ENCODE measurements around the gene EEF1G.
"Not testable (repeated sequence)": the region's sequence is repeated elsewhere in the genome, so short reads cannot be mapped to it uniquely, and the experiment has no call there.

The EEF1G gene

DNA sequence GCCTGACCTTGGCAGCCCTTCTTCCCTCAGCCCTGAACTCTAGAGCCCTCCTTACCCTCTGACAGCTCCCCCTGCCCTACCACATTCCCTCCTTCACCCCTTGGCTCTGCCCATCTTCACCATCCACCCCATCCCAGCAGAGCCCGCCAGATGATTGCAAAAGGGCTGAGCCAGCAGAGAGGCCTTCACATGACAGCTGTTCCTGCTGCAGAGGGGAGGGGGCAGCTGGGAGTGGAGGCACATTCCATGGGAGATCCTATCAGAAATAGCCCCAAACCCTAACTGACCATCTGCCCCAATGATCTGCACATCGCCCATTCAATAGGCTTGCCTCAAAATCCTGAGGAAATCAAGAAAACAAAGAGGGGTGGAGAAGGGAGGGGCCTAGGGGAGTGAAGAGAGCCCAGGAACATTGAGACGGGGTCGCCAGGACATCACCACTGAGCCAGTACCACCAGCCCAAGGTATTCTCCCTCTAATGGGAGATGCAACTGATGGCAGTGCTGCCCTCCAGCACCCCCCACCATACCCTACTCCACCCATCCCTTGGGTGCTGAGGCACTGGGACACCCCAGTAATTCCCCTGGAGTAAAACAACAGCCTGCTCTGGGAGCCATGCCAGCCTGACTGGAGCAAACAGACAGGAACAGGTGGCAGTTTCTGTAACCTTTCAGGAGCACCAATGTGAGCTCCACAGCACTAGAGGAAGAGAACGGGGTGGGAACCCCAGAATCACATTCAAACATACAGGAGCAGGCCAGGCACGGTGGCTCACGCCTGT is 19.1 kb downstream of the EEF1G start:
- no peak for DNase-seq (ENCODE audit: low read depth)

DNA sequence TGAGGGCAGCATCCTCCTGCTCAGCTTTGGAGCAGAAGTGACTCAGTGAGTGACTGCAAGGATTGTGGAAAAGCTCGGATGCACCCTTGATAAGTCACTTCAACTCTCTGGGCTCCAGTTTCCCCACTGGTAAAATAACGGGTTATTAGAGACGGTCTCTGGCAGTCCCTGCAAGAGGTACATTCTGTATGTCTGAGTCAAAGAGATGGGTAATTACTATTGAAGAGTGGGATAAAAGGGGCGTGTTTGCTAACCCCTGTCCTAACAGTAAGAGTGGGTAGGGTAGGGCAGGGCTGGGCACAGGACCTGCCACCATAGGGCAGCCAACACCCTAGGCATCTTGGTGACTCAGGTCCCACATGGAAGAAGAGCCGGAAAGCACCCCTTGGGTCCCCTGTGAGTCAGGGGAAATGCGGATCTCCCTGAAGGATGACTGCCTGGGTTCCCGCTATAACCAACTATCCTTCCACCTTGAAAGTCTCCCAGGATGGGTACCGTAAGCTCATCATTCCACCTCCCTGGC is 19.8 kb downstream of the EEF1G start:
- DNase-seq (ENCODE audit: low read depth), result peak; percentile 98

DNA sequence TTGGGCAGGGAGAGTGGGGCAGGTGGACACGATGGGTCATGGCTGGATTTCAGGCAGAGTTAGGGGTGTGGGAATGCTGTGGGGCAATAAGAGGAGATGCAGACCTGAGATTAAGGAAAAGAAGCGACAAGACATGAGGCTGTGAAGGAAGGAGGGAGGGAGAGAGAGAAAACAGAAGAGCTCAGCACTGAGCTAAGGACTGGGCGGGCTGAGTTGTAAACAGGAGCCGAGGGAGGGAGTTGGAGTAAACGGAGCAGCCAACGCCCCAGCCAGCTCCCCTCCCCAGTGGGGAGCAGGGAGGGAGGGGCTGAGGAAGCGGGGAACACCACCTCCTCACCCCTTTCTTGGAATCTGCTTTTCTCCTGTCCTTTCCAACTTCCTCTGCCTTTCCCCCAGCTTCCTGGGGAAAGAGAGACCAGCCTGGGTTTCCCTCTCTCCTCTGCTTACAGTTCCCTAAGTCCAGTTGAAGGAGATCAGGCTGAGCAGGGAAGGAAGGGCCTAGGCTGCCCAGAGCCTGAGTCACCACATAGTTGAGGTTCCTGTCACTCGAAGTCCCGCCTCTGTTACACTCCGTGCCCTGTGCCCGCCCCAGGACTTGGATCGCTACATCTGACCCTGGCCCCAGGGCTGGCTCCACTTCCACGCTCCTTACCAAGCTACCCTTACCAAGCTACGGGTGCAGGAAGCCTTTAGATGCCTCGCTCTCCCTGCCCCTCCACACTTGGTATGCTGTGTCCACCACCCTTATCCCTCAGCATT is 20.4 kb downstream of the EEF1G start:
- peak; percentile 99 for DNase-seq (ENCODE audit: low read depth)

DNA sequence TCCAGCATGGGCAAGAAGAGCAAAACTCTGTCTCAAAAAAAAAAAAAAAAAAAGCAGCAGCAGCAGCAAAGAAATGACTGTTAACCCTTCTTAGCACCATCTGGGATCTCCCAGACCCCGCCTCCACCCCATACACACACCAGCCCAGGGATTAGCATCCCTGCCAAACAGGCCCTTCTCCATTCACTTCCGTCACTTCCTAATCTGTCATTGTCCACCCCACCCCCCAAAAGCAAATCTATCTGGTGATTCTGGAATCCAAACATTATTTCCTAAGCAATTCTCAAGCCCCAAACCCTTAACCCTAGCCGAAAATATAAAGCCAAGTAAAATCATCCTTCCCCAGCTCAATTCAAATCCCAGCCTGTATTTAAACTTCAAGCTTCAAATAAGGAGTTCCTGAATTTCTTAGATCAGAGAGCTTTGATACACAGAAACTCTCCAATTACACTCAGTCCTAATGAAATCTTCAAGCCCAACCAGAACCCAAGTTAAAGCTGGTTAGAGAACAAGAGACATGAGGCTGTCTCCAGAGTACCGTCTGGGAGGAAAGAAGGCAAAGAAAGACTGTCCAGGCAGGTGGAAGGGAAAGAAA is 21.1 kb downstream of the EEF1G start:
- DNase-seq (ENCODE audit: low read depth), result no peak

DNA sequence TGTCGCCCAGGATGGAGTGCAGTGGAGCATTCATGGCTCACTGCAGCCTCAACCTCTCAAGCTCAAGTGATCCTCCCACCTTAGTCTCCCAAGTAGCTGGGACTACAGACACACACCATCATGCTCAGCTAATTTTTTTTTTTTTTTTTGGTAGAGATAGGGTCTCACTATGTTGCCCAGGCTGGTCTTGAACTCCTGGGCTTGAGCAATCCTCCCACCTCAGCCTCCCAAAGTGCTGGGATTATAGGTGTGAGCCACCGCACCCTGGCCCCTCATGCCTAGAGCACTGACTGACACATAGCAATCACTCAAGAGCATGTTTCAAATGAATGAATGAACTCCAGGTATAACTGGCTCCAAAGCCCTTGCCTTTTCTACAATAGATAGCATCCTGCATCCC is 23.2 kb downstream of the EEF1G start:
- not testable (repeated sequence) for DNase-seq (ENCODE audit: low read depth)

DNA sequence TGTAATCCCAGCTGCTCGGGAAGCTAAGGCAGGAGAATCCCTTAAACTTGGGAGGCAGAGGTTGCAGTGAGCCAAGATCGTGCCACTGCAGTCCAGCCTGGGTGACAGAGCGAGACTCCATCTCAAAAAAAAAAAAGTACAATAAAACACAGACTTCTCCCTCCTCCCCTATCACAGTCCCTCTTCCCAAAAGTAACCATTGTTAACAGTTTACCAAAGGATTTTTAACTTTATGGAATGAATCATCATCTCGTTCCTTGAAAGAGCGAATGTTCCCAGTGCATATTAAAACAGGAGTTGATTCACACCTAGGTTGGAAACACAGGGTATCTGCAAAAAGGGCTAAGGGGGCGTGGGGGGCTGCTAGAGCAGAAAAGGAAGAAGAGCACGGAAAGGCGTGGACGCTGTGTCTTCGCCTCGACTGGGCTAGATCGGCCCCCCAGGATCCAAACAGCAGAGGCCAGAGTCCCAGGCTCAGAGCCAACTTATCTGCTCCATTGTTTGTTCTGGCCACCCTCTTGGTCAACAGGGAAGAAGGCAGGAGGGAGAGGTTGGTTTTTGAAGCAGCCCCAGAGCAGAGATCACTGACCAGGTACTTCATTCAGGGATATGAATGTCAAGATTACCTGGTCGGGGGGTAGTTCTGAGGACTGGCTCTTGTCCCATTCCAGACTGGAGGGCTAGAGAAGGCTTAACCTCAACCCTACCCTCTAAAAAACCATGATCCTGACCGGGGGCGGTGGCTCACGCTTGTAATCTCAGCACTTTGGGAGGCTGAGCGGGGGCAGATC is 25.0 kb downstream of the EEF1G start:
- no peak for DNase-seq (ENCODE audit: low read depth)

DNA sequence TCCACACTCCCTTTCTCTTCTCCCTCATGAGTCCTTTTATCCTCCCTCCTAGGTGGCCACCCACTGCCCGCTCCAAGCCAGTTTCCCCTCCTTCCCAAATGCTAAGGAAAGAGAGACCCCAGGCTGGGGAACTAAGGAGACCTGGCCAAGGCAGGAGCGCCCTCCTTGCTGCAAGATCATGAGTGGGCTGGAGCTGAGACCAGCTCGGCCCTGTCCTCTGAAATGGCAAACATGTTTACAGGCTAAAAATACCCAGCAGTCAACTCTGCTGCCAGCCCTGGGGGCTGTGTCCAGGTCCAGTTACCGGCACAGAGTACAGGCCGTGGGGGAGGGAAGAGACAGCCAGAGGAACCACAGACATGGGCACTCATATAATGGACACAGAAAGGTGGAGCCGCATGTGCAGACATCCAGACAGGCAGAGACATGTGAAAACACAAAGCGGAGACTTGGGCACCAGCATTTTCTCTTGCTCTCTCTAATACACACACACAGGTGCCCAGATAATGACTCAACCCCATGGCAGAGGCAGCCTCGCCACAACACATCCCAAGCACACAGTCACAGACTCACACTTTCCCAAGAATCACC is 25.9 kb downstream of the EEF1G start:
- DNase-seq (ENCODE audit: low read depth), result no peak

DNA sequence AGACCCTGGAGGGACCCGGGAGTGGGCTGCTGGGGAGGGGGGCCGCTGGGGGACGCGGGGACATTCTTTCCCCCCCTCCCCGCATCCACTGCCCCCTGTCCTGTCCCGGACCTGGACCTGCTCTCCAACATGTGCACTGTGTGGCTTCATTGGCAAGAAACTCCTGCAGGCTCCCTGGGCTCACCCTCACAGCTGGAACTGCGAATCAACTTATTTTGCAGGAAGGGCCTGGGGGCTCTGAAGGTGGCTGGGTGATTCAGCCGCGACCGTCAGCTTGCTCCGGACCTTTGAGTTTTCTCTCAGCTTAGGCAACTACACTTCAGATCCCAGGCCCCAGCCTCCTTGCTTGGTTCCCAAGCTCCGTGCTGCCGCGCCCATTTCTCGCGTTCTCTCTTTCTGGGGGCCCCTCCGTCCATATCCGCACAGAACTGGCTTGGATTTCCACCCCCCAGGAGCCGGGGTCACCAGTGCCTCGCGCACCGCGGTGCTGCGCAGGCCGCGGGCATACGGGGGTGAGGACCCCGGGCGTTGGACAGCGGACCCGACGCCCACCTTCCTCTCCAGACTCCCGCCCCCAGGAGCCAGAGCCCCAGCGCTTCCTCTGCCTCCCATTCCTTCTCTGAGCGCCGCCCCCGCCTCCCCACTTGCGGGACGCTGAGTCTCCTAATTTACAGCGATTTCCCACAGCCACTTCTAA is 26.6 kb downstream of the EEF1G start:
- DNase-seq (ENCODE audit: low read depth), result no peak

DNA sequence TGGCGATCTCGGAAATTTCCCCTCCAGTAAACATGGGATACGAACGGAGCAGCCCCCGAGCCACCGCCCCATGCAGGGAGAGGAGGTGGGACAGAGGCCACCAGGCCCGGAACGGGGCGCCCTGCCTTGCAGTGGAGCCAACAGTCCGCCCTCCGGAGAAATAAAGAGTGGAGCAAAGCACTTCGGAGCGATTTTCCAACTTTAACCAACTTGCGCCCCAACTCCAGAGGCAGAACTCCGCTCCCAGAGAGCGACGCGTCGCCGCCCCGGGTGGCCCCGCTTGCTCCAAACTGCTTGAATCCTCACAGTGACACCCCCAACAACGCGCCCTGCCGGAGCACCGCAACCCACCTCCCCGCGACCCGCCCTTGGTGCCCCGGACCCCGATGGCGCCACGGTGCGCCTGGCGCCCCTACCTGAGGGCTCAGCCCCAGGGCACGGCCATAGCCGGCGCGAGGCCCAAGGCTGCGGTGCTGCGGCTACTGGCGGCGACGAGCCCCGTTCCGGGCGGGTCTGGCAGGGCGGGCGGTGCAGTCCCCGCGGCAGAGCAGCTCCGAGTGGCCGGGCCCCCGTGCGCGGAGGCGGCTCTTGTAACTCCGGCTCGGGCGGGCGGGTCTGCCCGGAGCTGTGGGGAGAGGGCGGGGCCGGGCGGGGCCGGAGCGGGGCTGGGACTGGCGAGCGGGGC is 27.3 kb downstream of the EEF1G start, which contains the start of gene AHNAK:
Gene AHNAK (minus strand): TSS at position 563 of the 685 bp plus-strand sequence. CDS start 10,708 bp downstream, outside the sequence.
- no peak for DNase-seq (ENCODE audit: low read depth)

DNA sequence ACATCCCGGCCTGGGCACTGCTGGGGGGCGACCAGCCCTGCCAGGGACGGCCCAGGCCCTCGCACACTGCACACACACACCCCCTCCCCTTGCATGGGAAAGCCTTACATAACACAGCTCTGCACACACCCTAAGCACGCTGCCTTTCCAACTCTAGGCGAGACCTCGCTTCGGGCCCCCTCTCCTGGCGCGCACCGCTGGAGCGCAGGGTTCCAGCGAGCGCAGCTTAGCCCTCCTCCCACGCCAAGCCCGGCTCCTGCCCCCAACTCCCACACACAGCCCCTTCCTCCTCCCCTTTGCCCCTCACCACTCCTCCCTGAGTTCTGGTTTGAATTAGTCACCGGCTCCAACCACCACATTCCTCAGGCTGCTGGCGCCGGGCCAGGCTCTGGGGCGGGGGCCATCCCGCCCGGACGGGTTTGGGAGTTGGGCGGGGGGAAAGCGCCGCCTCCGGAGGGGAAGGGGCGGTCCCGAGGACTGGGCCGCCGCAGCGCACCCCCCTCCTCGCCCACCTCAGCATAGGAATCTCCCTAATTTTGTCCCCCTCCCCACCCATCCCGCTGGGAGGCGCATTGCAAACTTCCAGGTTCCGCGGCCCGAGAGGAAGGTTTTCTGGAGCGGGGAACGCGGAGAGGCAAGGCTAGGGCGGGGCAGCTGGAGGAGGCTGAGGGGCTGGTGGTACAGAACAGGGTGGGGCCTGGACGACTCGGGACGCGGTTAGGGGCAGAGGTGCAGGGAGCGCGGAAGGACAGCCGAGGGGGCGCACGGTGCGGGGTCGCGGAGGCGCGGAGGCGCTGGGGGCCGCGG is 28.1 kb downstream of the EEF1G start:
- peak; percentile 98 for DNase-seq (ENCODE audit: low read depth)

DNA sequence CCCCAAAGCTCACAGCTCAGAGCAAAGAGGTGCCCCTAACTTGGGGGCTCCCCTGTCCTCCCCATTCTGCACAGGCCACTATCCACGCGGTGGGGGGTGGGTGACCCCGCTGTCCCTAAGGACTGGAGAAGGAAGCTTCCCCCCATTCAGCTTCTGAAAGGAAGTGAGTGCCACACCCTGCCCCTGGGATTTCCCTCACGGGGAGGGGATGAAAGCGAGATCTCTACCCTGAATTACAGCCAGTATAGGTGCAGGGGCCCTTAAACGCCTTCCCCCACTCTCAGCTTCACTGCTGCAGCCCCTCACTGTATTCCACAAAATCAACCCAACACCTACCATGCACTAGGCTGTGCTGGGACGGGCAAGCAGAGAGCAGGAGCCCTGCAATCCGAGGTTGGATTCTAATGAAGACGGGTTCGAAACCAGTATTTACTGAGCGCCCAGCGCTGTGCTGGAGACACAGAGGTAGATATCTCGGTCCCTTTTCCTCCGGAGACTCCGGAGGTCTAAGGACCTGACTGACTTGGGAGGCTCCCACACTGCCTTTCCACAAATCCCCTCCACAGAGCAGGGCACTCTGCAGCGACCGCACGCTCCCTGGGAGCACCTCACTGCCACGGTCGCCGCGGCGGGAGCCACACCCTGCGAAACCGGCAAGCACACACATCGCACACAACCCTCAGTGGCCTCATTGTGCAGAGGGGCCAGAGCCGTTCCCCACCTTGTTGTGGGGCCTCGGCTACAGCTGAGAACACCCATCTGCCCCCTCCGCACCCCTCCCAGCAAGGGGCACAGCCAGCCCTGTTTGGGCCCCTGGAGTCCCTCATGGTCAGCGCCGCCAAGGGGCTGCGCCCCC is 28.9 kb downstream of the EEF1G start:
- no peak for DNase-seq (ENCODE audit: low read depth)

DNA sequence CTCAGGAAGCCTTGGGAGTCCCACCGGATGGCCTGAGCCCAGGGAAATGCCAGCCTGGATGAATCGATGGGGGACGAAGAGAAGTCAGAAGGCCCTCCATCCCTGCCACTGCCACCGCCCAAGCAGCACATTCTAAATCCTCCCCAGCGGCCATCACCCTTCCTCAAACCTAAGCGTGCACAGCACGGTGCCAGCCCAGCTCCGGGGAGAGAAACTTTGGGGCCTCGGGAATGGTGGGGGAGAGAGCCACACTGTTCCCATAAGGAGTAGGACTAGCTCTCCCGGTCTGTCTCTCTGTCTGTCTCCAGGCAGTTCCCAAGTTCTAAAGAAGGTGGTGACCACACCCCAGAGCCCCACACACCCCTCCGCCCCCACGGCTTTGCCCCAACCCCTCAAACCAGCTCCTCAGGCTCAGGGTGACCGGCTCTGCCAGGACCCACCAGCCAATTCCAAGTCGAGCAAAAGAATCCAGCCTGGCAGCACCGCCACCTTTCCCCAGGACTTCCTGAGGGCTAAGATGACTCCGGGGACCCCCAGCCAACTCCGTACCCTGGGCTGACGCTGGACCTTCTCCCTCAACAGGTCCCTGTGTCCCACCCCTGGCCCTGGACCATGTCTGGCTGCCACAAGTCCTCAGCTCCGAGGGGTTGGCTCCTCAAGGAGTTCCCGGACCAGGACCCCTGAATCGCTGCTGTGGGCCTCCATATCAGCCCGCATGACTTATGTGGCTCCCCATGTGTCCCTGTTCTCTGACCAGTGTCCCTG is 29.8 kb downstream of the EEF1G start:
- DNase-seq (ENCODE audit: low read depth), result no peak

DNA sequence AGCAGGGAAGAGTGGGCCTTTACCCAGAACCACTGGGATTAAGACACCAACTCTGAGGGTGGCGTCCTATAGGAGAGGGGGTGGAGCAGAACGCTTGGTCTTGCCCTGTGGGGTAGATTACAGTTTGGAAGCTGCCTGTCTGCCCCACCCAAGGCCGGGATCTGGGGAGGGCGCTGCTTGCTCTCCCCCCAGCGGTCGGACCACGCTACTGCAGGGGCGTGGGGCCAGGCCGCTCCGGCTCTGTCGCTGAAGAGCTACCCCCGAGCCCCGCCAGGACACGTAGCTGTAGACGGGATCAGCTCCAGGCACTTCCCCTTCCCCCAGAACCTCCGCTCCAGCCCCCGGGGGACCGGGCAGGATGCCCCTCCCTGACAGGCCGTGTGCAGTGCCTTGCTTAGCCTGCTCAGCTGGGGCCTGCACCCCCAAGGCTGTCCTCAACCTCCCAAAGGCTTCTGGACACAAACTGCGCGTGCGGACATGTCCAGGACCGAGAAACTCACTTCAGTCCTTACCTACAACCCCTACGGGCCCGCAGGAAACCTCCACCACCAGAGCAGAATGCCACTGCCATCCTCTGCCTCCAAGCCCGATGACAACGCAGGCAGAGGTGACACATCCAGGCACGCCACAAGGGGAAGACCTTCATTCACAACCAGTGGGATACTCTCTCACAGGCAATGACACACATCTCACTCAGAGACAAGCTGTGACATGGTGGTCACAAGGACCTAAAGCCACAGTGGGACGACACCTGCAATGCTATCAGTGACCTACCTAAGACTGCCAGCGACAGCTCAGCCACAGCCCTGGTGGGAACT is 30.7 kb downstream of the EEF1G start:
- no peak for DNase-seq (ENCODE audit: low read depth)

DNA sequence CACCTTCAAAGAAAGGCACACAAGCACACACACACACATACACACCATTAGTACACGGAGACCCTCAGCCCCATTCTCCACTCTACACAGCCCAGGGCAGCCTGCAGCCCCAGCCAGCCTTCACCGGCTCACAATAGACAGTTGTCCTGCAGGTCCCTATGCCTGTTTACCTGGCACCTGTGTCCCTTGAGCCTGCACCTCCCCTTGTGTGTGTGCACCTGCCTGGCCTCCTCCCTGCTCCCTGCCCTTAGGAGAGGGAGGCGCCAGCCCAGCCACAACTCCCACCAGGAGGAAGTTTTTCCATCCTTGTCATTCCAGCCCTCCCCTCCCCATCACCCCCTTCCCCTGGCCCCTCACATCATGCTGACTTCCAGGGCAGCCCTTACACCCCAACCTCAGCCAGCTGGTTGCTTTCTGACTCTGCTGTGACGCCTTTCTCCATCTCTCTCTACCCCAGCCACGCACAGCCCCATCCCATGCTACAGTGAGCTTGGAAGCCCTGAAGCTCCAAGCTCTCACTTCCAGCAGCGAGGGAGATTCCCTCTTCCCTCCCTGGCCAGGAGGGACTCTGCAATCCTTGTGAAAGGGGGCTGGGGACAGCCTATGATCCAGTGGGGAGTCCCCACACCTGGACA is 31.5 kb downstream of the EEF1G start:
- DNase-seq (ENCODE audit: low read depth), result no peak

DNA sequence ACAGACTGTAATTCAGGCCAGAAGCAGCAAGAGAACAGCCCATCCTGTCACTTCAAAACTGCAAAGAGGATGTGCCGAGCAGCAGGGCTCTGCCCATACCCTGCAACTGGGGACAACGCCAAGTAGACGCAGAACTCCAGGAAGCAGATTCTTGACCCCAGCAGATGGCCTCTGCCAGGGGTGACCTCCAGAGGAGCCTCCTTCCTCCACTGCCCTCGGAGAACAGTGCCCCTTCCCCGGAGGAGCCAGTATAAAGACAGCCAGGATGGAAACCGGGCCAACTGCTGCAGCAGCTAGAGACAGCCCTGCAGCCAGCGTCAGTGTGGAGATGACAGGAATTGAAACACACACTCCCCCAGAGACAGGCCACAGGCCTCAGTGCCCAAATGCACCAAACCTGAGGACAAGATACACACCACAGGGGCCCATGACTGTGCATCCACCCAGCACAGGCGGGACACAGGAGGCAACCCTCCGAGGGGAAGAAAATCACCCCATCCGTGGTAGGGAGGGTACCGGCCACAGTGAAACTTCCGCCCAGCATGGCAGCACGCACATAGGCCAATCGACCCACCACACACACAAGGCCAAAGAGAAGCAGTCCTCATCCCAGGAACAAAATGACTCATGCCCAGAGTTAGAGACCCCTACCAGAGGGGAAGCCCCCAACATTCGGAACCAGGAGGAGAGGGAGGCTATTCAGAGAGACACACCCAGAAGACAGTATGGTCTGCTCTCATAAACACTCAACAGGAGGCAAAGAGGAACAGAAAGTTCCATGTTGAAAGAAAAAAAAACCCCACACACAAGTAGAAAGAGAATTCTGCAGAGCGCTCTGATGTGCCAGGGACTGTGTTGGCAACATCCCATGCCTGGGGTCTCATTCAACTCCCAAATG is 32.6 kb downstream of the EEF1G start:
- no peak for DNase-seq (ENCODE audit: low read depth)
